Activated naive CD4-positive, alpha-beta T cell (primary cell): ENCODE results near the gene ARL6IP6.
"Not testable (repeated sequence)": the region's sequence is repeated elsewhere in the genome, so short reads cannot be mapped to it uniquely, and the experiment has no call there.

Experiments
- DNase-seq, 4 experiments: peaks; one replicate each; lab custom pipeline; 2025; lab: John Stamatoyannopoulos, UW

The ARL6IP6 gene

GRCh38 chr2:152722639-152723038, 4.2 kb downstream of the ARL6IP6 start:
- not testable (repeated sequence) for DNase-seq

DNA sequence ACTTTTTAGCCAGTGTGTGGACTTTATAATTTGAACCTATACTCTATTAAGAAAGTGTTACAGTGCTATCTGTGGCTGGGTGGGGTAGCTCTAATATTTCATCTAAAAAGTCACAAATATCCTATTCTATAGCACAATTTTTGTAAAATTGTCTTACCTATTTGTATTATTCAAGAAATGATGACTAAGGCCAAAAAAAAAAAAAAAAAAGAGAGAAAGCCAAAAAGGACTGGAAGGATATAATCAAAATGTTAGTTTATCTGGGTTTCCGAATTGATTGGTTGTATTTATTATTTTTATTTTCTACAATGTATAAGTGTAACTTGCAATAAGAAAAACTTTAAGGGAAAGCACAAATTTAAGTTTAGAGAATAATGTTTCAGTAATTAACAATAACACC, 5.5 kb downstream of the ARL6IP6 start:
- no peak for DNase-seq

- no peak for DNase-seq
Measured at GRCh38 chr2:152729844-152730243, 11.4 kb downstream of the ARL6IP6 start.

GRCh38 chr2:152730591-152731333, 12.3 kb downstream of the ARL6IP6 start:
- no peak for DNase-seq

DNA sequence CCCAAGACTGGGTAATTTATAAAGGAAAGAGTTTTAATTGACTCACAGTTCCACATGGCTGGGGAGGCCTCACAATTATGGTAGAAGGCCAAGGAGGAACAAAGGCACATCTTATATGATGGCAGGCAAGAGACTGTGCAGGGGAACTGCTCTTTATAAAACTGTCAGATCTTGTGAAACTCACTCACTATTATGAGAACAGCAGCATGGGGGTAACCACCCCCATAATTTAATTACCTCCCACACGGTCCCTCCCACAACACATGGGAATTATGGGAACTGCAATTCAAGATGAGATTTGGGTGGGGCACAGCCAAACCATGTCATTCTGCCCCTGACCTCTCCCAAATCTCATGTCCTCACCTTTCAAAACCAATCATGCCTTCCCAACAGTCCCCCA, 19.1 kb downstream of the ARL6IP6 start:
- DNase-seq: not testable (repeated sequence)

DNA sequence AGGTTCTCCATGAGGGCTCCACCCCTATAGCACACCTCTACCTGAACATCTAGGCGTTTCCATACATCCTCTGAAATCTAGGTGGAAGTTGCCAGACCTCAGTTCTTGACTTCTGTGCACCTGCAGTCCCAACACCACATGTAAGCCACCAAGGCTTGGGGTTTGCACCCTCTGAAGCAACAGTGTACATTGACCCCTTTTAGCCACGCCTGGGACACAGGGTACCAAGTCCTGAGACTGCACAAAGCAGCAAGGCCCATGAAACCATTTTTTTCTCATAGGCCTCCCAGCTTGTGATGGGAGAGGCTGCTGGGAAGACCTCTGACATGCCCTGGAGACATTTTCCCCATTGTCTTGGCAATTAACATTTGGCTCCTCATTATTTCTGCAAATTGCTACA, 20.0 kb downstream of the ARL6IP6 start:
- no peak for DNase-seq

GRCh38 chr2:152739705-152740104, 21.3 kb downstream of the ARL6IP6 start:
- DNase-seq: not testable (repeated sequence)

- DNase-seq: no peak
Measured at GRCh38 chr2:152740743-152741328, 22.4 kb downstream of the ARL6IP6 start.

- no peak for DNase-seq
Measured at GRCh38 chr2:152743002-152743401, 24.6 kb downstream of the ARL6IP6 start.

DNA sequence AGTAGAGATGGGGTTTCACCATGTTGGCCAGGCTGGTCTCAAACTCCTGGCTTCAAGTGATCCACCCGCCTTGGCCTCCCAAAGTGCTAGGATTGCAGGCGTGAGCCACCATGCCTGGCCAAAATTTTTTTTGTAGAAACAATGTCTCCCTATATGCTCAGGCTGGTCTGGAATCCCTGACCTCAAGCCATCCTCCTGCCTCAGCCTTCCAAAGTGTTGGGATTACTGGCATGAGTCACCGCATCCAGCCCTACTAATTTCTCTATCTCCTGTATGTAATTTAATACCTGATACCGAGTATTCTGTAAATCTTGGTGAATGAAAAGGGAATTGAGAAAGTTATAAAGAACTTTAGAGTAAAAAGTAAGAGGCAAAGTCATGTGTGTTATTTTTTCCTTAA, 29.3 kb downstream of the ARL6IP6 start:
- not testable (repeated sequence) for DNase-seq

DNA sequence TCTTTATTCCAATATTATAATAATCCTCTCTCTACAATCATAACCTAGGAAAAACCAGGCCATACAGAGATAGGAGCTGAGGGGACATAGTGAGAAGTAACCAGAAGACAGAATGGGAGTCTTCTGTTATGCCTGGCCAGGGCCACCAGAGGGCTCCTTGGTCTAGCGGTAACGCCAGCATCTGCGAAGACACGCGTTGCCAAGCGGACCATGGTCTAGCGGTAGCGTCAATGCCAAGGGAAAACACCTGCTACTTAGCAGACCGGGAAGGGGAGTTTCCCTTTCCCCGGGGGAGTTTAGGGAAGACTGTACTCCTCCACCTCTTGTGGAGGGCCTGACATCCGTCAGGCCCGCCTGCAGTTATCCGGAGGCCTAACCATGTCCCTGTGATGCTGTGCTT, 36.6 kb downstream of the ARL6IP6 start:
- no peak for DNase-seq

DNA sequence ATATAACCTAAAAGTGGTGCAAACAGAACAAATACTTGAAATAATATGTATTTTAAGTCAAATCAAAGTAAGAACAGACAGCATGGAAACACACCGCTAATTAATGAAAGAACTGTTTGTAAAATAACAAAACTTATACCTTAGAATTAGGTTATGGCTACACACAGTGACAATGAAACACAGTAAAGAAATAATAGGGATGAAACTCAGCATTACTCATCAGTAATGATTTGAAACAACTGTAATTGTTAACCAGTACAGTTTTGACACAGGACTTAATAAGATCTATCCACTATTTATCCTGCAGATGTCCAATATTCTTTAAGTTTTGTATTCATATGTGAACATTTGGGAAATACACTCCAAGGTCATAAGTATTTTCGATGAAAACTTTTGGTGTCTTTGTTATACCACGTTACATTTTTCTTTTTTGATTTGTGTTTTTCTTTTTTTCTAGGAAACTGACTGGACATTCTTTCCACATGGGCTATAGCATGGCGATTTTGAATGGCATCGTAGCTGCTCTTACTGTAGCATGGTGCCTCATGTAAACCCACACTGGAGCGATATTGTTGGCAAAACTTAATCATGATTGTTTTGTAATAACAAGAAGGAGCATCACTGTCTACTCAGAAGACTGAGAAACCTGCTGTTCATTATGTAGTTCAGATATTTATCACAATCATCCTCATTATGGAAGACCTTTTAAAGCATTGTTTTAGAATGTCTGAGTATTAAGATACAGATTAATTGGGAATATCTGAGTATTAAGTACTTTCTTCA, 41.1 kb downstream of the ARL6IP6 start:
- no peak for DNase-seq

DNA sequence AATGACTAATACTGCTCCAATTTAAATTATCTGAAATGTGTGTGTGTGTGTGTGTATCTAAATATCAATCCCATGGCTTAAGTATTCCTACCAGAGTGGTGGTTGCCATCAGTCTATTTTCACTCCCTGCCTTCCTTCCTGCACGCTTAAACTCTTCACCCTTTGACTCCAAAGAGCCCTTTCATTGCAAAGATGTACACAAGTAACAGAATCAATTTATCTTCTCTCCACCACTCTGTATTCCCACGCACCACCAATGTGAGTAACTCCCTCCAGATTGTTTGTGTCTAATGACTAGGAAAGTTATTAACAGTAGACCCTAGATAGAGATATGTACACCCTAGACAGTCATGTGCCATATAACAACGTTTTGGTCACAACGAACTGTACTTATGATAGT, 42.8 kb downstream of the ARL6IP6 start:
- no peak for DNase-seq

DNA sequence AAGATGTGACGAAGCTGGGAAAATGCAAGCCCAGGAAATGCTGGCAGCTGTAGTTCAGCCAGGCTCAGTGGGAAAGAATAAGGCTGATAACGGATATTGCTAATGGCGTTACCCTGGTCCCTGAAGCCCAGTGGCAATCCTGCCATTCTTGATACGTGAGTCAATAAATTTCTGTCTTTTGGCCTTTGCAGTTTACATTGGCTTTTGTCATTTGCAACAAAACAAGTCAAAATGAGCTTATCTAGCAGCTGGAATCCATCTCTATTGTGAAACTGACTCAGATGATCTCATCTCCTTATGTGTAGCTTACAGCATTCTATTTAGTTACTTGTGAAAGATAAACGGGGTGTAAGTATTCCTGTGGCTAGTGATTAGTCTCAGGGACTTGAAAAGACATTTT, 43.8 kb downstream of the ARL6IP6 start:
- DNase-seq: no peak

GRCh38 chr2:152763208-152763607, 44.8 kb downstream of the ARL6IP6 start:
- DNase-seq: not testable (repeated sequence)

DNA sequence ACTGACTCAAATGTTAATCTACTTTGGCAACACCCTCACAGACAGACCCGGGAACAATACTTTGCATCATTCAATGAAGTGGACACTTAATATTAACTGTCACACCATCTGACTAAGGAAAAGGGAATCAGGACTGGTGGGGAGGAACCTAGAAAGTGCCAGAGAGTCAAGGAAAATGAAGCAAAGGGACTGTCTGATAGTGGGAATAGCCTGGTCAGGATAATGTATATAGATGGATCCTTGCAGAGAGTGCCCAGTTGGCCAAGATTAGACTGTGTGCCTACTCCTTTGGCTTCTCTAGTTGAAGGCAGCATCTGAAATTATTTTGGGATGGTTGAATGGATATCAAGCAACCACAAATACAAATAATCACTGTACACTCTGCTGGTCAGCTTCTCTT, 45.2 kb downstream of the ARL6IP6 start:
- DNase-seq: no peak

- DNase-seq: no peak
Measured at GRCh38 chr2:152766928-152767327, 48.5 kb downstream of the ARL6IP6 start.

- DNase-seq: no peak
Measured at GRCh38 chr2:152781175-152781574, 62.8 kb downstream of the ARL6IP6 start.

DNA sequence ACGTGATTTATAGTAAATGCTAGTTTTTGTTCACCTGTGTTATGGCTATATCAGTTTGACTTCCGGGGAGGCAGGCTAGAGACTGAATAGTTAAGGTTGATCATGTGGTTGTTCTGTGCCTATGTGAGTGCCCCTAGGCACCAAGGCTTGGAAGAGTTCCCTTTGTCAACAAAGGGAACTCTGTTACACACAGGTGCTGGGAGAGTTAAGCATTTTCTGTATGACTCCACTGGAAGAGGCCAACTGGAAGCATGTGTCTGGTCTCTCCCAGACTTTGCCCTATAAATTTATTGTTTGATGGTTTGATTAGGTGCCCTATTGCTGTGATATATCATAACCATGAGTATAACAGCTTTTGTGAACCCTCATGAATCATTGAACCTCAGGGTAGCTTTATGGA, 63.8 kb downstream of the ARL6IP6 start:
- no peak for DNase-seq

GRCh38 chr2:152790883-152791282, 72.5 kb downstream of the ARL6IP6 start:
- DNase-seq: no peak

- DNase-seq: no peak
Measured at GRCh38 chr2:152791979-152792378, 73.6 kb downstream of the ARL6IP6 start.

GRCh38 chr2:152792974-152793373, 74.6 kb downstream of the ARL6IP6 start:
- no peak for DNase-seq

DNA sequence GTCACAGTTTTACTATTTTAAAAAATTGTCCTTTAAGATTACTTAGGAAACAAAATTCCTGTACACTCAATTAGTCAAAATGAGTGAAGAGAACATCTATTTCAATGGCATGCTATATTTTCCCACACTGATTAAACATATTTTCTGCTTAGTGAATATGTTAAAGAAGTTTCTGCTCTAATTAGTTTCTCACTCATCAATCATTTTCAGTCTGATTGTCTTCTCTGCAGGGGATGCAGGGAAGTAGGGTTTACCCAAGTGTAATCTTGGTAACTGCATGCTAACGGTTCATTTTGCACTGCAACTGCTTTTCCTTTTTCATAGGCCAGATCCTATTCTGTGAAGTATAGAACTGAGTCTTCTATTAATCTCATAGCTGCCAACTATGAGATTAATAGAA, 78.5 kb downstream of the ARL6IP6 start:
- DNase-seq: no peak
